ENCODE results near the gene MINDY3.
"Not testable (repeated sequence)": the region's sequence is repeated elsewhere in the genome, so short reads cannot be mapped to it uniquely, and the experiment has no call there.

Gene MINDY3

GRCh38 chr10:15781381-15781960 is 78.8 kb downstream of the MINDY3 start:
- no peak for DNase-seq (ENCODE audit: low read depth in 3 of 3, low spot score in 1 of 3)

GRCh38 chr10:15780353-15781135 is 79.8 kb downstream of the MINDY3 start:
- DNase-seq (ENCODE audit: low read depth in 3 of 3, low spot score in 1 of 3) = no peak

DNA sequence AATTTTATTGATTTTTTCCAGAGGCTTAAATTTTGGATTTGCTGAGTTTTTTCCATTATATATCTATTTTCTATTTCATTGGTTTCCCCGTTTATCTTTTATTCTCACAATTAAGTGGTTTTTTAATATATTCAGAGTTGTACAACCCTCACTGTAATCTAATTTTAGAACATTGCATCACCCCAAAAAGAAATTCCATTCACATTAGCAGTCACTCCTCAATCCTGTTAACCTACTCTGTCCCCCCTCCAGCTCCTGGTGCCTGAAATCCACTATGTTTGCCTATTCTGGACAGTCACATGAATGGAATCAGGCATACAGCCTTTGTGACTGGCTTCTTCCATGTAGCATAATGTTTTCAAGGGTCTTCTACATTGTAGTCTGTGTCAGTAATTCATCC is 84.8 kb downstream of the MINDY3 start:
- no peak for DNase-seq (ENCODE audit: low read depth in 3 of 3, low spot score in 1 of 3)

- DNase-seq (ENCODE audit: low read depth in 3 of 3, low spot score in 1 of 3) = not testable (repeated sequence)
These were observed 85.8 kb downstream of the MINDY3 start for GRCh38 chr10:15774534-15774933.

GRCh38 chr10:15764892-15765454 is 95.3 kb downstream of the MINDY3 start:
- no peak for DNase-seq (ENCODE audit: low read depth in 3 of 3, low spot score in 1 of 3)

DNA sequence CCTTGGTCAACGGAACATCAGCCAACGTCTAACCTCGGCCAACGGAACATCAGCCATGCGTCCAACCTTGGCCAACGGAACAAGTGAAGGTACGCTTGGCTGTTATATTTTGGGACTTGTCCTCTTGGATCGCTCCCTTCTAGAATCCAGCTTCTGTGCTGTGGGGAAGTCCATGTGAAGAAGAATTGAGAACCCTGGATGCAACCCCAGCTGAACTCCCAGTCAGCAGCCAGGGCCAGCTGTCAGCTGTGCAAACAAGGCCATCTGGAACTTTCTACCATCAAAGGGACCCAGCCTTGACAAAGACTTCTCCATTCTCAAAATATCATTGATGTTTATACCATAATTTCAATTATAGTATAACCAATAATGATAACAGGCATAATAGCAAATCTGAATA is 97.3 kb downstream of the MINDY3 start:
- no peak for DNase-seq (ENCODE audit: low read depth in 3 of 3, low spot score in 1 of 3)

- DNase-seq (ENCODE audit: low read depth in 3 of 3, low spot score in 1 of 3) = not testable (repeated sequence)
These were observed 98.1 kb downstream of the MINDY3 start for GRCh38 chr10:15762239-15762638.

DNA sequence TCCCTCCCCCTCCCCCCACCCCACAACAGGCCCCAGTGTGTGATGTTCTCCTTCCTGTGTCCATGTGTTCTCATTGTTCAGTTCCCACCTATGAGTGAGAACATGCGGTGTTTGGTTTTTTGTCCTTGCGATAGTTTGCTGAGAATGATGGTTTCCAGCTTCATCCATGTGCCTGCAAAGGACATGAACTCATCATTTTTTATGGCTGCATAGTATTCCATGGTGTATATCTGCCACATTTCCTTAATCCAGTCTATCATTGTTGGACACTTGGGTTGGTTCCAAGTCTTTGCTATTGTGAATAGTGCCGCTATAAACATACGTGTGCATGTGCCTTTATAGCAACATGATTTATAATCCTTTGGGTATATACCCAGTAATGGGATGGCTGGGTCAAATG is 99.1 kb downstream of the MINDY3 start:
- DNase-seq (ENCODE audit: low read depth in 3 of 3, low spot score in 1 of 3) = not testable (repeated sequence)

GRCh38 chr10:15760681-15761080 is 99.6 kb downstream of the MINDY3 start:
- no peak for DNase-seq (ENCODE audit: low read depth in 3 of 3, low spot score in 1 of 3)

- no peak for DNase-seq (ENCODE audit: low read depth in 3 of 3, low spot score in 1 of 3)
These were observed 101.0 kb downstream of the MINDY3 start for GRCh38 chr10:15759265-15759664.

GRCh38 chr10:15758618-15759017 is 101.7 kb downstream of the MINDY3 start:
- DNase-seq (ENCODE audit: low read depth in 3 of 3, low spot score in 1 of 3) = no peak

- no peak for DNase-seq (ENCODE audit: low read depth in 3 of 3, low spot score in 1 of 3)
These were observed 105.4 kb downstream of the MINDY3 start for GRCh38 chr10:15754937-15755336.

DNA sequence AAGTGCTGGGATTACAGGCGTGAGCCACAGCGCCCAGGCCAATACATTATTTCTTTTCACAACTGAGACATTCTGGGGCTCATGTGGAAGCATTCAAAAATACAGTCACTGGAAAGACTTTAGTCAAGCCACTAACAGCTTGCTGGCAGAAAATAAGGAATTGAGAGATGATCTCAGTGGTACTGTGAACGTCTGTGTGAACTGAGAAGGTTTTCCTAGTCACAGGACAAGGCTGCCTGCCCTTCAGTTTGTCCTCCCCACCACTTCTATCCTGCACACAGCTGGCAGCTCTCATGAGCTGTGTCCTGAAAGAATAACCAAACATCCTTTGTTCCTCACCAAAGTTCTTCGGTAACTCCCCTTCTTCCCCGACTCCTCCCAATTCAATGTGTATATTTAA is 109.3 kb downstream of the MINDY3 start:
- no peak for DNase-seq (ENCODE audit: low read depth in 3 of 3, low spot score in 1 of 3)

DNA sequence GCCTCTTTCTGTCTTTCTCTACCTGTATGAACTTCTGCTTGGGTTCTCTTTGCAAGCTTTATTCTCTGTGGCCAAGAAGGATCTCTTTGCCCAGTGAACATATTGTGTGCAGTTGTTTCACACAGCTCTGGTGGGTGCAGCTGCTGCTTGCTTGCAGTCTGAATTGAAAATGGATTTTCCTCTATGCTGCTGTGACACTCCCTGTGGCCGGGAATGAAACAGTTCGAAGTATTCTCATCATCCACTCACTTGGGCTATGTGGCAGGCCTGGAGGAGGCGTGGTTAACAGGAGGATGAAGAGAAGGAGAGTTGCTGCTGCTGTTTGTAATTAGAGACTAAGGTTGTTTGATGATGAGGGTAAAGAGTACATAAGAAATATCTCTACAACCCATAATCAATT is 112.2 kb downstream of the MINDY3 start:
- DNase-seq (ENCODE audit: low read depth in 3 of 3, low spot score in 1 of 3) = no peak

GRCh38 chr10:15747632-15748031 is 112.7 kb downstream of the MINDY3 start:
- no peak for DNase-seq (ENCODE audit: low read depth in 3 of 3, low spot score in 1 of 3)

- no peak for DNase-seq (ENCODE audit: low read depth in 3 of 3, low spot score in 1 of 3)
These were observed 114.6 kb downstream of the MINDY3 start for GRCh38 chr10:15745751-15746150.

- DNase-seq (ENCODE audit: low read depth in 3 of 3, low spot score in 1 of 3) = no peak
These were observed 116.0 kb downstream of the MINDY3 start for GRCh38 chr10:15744217-15744865.

DNA sequence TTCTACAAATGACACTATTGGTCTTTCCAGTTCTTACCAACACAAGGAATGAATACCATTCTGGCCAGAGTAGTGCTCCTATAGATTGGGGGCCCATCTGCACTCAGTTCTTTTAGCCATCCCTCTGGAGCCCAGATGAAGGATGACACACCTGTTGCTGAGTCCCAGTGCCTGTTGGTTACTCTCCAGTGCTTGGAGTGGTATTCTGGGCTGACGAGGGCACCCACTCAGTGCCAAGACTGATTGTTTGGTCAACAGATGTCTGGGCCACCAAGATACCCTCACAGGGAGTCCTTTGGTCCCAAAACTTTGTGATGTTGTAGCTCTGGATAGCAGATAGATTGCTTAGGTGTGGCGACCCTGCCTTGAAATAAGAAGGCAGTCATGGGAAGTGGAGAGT is 116.9 kb downstream of the MINDY3 start:
- no peak for DNase-seq (ENCODE audit: low read depth in 3 of 3, low spot score in 1 of 3)

DNA sequence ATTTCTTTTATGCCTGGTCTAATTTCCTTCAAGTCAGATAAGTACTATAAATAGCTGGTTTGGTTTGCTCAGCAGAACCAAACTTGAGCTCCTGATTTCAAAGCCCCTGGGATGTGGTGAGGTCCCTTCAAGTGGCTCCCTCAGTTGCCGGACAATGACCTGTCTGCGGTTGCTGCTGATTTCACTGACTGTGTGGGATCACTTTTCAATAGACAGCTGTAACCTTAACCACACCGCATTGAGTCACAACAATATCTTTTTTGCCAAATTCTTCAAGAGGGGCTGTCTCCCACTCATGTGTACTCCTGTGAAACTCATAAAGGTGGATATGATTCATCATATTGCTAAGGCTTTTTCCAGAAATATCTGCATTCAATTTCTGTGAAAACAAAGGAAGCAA is 117.5 kb downstream of the MINDY3 start:
- DNase-seq (ENCODE audit: low read depth in 3 of 3, low spot score in 1 of 3) = no peak

DNA sequence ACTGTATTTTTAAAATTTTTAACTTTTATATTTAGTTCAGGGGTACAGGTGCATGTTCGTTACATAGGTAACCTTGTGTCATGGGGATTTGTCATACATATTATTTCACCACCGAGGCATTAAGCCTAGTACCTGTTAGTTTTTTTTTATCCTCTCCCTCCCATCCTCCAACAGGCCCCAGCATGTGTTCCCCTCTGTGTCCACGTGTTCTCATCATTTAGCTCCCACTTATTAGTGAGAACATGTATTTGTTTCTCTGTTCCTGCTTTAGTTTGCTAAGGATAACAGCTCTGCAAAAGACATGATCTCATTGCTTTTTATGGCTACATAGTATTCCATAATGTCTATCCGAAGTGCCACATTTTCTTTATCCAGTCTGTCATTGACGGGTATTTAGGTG is 118.2 kb downstream of the MINDY3 start:
- DNase-seq (ENCODE audit: low read depth in 3 of 3, low spot score in 1 of 3) = no peak

DNA sequence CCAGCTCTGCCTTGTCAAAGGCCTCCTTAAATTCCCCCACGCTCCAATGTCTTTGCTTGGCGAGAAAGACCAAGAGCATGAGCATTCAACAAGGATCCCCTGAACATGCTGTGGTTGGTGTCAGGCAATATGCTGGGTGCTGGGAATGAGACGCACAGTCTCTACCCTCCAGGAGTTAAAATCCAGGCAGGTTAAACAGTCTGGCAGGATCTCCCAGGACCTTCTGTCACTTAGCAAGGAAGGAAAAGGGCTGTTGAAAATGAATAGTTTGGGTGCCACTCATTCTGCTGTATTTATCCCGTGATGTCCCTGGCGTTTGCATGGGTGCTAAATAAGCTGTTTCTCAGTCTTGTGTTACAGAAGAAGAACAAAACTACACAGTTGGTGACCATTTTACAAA is 118.7 kb downstream of the MINDY3 start:
- DNase-seq (ENCODE audit: low read depth in 3 of 3, low spot score in 1 of 3) = no peak

DNA sequence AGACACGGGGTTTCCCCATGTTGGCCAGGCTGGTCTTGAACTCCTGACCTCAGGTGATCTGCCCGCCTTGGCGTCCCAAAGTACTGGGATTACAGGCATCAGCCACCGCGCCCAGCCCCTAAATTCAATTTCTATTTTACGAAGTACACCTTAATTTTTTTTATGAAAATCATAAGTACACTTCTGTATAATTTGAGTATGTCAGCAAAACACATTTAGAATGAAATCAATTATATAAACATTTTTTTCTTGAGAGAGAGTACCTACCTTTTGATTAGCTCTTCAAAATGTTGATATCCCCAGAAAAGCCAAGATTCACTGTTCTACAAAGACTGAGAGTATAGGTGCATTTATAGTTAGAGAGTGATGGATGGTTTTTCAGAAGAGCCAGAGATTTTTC is 120.0 kb downstream of the MINDY3 start:
- DNase-seq (ENCODE audit: low read depth in 3 of 3, low spot score in 1 of 3) = no peak

All from stimulated activated CD4-positive, alpha-beta T cell treated with anti-CD3 and anti-CD28 coated beads, TNF-alpha, amount 100 ng/mL, for 1 hour (primary cell).